Fibroblast of lung (primary cell): ENCODE results near the gene TSC1. TPM values are rescaled to one million over a fixed set of nuclear protein-coding genes. Genes with fewer than 3 reads are reported as not detected.

Experiments
- DNase-seq, 2 donors: peaks; one replicate each; pipeline versions ENCODE4 v3.0.0 to v3.0.0-alpha.2; 2010; ENCODE audit warnings: low read depth in 2 of 2
- H2AFZ ChIP-seq: 2 replicates; pipeline ENCODE4 v1.5.1; 2012; ENCODE audit warnings: low read length, control low read depth, inconsistent platforms
- H3K27ac ChIP-seq: 2 replicates; pipeline ENCODE4 v1.5.1; 2011; ENCODE audit warnings: low read length, control low read depth; ENCODE audit not compliant: insufficient read depth
- H3K27me3 ChIP-seq: 2 replicates; pipeline ENCODE4 v1.5.1; 2011; ENCODE audit warnings: mild to moderate bottlenecking, low read length; ENCODE audit not compliant: control insufficient read depth, insufficient read depth
- H3K36me3 ChIP-seq: 2 replicates; pipeline ENCODE4 v1.5.1; 2011; ENCODE audit warnings: low read length; ENCODE audit not compliant: control insufficient read depth, insufficient read depth
- H3K4me1 ChIP-seq: 2 replicates; pipeline ENCODE4 v1.5.1; 2011; ENCODE audit warnings: low read length; ENCODE audit not compliant: control insufficient read depth, insufficient read depth; ENCODE audit errors: extremely low read depth
- H3K4me2 ChIP-seq: 2 replicates; pipeline ENCODE4 v1.5.1; 2011; ENCODE audit warnings: low read length, control low read depth; ENCODE audit not compliant: insufficient read depth; ENCODE audit errors: extremely low read depth
- H3K4me3 ChIP-seq, 4 experiments: fragments of 200-600 bp in 1 of 4; sonication (generic) in 1 of 4; replicated peaks in 1 of 4; 2 replicates each; pipeline ENCODE4 v1.5.1; 2011 to 2016; ENCODE audit warnings: low read length in 4 of 4, low read depth in 3 of 4, mild to moderate bottlenecking in 3 of 4, control low read depth in 2 of 4, inconsistent platforms in 1 of 4, mixed read lengths in 1 of 4; ENCODE audit not compliant: insufficient read depth in 1 of 4; ENCODE audit errors: control extremely low read depth in 1 of 4
- H3K79me2 ChIP-seq: 2 replicates; pipeline ENCODE4 v1.5.1; 2012; ENCODE audit warnings: mild to moderate bottlenecking, low read length, inconsistent platforms; ENCODE audit not compliant: control insufficient read depth, insufficient read depth
- H3K9ac ChIP-seq: 2 replicates; pipeline ENCODE4 v1.5.1; 2011; ENCODE audit warnings: mild to moderate bottlenecking, low read length, control low read depth; ENCODE audit not compliant: insufficient read depth
- H3K9me3 ChIP-seq: 2 replicates; pipeline ENCODE4 v1.5.1; 2012; ENCODE audit warnings: low read depth, low read length; ENCODE audit not compliant: control insufficient read depth, insufficient read depth
- H4K20me1 ChIP-seq: 2 replicates; pipeline ENCODE4 v1.5.1; 2011; ENCODE audit warnings: low read length; ENCODE audit not compliant: control insufficient read depth, insufficient read depth; ENCODE audit errors: extremely low read depth
- EZH2 ChIP-seq: IDR thresholded peaks from 2 replicates; pipeline ENCODE4 v1.5.1; 2012; ENCODE audit warnings: low read length, control low read depth, mild to moderate bottlenecking; ENCODE audit errors: missing control alignments
- polyA plus RNA-seq, 2 donors: library from polyadenylated mRNA; depleted of rRNA in 1 of 2; stranded (reverse) in 1 of 2; unstranded in 1 of 2; fragments of >200 nt; gene quantifications; 2 replicates each; pipeline ENCODE4 v1.2.1, GENCODE V29; 2011 to 2012; ENCODE audit warnings: missing spikeins in 1 of 2
- total RNA-seq: library from RNA; depleted of rRNA; stranded (reverse); fragments of >200 nt; gene quantifications from 2 replicates; pipeline ENCODE4 v1.2.1, GENCODE V29; 2014
- TF ChIP-seq, protein P1 (sequence below), 2 donors: IDR thresholded peaks in 1 of 2; conservative IDR thresholded peaks in 1 of 2; 1 replicate in 1 of 2; 2 replicates in 1 of 2; pipeline ENCODE4 v1.5.1; 2011 to 2012; ENCODE audit warnings: low read length in 2 of 2, control low read depth in 1 of 2, inconsistent platforms in 1 of 2, low read depth in 1 of 2, mild to moderate bottlenecking in 1 of 2

Gene TSC1
- total and polyA plus RNA-seq, 2 donors (not counting 1 experiment from before 2014, with no cell fraction given): 41.5 to 48.0 TPM

DNA sequence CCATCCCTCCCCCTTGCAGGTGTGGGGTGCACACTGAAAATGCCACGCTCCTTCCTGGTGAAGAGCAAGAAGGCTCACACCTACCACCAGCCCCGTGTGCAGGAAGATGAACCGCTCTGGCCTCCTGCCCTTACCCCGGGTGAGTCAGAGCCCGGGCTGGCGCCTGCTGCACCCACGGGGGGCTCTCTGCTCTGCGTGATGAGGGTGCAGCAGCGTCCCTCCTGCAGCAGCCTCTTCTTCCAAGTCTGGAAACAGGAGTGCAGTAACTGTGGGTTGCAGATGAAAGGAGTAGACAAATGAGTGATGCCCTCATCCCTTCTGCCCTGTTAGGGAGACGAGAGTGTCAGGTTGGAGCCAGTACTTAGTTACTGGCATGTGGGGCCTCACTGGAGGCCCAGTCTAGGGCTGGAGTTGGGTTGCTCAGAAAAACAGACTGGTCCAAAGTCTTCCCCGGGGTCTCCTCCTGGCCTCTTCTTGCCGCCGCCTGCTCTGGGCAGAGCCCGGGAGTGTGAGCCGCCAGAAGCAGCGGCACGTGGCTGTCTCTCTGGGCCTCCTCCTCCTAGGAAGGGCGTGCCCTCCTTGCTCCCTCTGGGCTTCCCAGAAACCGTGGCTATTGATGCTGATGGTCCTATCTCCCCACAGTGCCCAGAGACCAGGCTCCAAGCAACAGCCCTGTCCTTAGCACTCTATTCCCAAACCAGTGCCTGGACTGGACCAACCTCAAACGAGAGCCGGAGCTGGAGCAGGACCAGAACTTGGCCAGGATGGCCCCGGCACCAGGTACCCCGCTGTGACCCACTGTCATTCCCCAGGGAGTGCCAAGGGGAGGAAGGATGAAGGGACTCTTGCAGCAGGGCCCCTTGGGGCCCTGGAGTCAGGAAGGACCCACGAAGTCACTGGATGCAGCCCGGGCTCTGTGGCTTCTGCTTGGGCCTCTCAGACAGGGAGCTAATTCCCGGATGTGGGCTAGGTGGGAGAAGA is 42.5 kb upstream of the TSC1 start:
- Histone ChIP-seq H4K20me1 (no peaks in the 10 kb centered on the region), H3K79me2 (no peaks in the 10 kb centered on the region), H3K4me3 (no peak overlapping the region), H3K4me2 (no peak overlapping the region), H3K36me3 (no peaks in the 10 kb centered on the region), H3K4me1 (no peaks in the 10 kb centered on the region), H3K9me3 (no peaks in the 10 kb centered on the region), H3K27me3 (peaks cover 12% of the 10 kb centered on the region), H3K27ac (no peak overlapping the region), H3K9ac (no peak overlapping the region), H2AFZ (no peak overlapping the region)
- DNase-seq: peak in 1 of 2 donors; percentile 7
- TF ChIP-seq, protein P1, sequence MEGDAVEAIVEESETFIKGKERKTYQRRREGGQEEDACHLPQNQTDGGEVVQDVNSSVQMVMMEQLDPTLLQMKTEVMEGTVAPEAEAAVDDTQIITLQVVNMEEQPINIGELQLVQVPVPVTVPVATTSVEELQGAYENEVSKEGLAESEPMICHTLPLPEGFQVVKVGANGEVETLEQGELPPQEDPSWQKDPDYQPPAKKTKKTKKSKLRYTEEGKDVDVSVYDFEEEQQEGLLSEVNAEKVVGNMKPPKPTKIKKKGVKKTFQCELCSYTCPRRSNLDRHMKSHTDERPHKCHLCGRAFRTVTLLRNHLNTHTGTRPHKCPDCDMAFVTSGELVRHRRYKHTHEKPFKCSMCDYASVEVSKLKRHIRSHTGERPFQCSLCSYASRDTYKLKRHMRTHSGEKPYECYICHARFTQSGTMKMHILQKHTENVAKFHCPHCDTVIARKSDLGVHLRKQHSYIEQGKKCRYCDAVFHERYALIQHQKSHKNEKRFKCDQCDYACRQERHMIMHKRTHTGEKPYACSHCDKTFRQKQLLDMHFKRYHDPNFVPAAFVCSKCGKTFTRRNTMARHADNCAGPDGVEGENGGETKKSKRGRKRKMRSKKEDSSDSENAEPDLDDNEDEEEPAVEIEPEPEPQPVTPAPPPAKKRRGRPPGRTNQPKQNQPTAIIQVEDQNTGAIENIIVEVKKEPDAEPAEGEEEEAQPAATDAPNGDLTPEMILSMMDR (conservative IDR thresholded peaks at IDR 0.05 in 1 of 2, IDR thresholded peaks at IDR 0.05 in 1 of 2; ENCODE audit: low read depth in 1 of 2, low read length in 2 of 2): no peak
- no peak for TF ChIP-seq EZH2

DNA sequence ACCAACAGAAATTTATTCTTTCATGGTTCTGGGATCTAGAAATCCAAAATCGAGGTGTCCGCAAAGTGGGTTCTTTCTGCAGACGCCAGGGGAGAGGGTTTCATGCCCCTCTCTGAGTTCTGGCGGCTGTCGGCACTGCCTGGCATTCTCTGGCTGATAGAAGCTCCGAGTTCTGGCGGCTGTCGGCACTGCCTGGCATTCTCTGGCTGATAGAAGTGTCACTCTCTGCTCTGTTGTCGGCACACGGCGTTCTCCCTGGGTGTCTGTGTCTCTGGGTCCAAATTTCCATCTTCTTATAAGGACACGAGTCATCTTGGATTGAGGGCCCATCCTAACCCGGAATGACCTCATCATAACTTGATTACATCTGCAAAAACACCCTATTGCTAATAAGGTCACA is 41.7 kb upstream of the TSC1 start:
- no peak overlapping the region for H2AFZ ChIP-seq
- no peaks in the 10 kb centered on the region for H4K20me1 ChIP-seq
- no peaks in the 10 kb centered on the region for H3K4me1 ChIP-seq
- H3K27me3 ChIP-seq: peaks cover 7% of the 10 kb centered on the region
- H3K27ac ChIP-seq: no peak overlapping the region
- H3K4me2 ChIP-seq: no peak overlapping the region
- H3K9ac ChIP-seq: no peak overlapping the region
- H3K79me2 ChIP-seq: no peaks in the 10 kb centered on the region
- H3K36me3 ChIP-seq: no peaks in the 10 kb centered on the region
- TF ChIP-seq EZH2: no peak
- TF ChIP-seq, protein P1 (conservative IDR thresholded peaks at IDR 0.05 in 1 of 2, IDR thresholded peaks at IDR 0.05 in 1 of 2; ENCODE audit: low read depth in 1 of 2, low read length in 2 of 2): no peak
- DNase-seq: no peak
- no peaks in the 10 kb centered on the region for H3K9me3 ChIP-seq
- H3K4me3 ChIP-seq: no peak overlapping the region

DNA sequence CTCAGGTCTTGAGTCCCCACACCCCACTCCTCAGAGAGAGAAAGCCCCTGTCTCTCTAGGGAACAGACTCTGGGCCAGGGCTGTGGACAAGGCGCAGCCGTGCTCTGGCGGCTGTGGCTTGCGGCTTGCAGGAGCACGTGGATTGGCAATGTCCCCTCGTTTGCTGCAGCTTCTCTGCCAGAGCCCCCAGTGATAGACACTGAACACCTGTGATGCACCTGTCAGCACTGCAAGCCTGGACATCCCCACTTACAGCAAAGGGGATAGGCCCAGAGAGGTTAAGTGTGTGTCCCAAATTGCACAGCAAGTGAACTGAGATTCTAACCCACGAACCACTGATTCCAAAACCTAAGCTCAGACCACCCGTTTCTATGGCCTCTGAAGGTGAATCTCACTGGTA is 41.1 kb upstream of the TSC1 start:
- H4K20me1 ChIP-seq: no peaks in the 10 kb centered on the region
- peaks cover 7% of the 10 kb centered on the region for H3K27me3 ChIP-seq
- H3K4me2 ChIP-seq: no peak overlapping the region
- H3K4me1 ChIP-seq: no peaks in the 10 kb centered on the region
- no peaks in the 10 kb centered on the region for H3K36me3 ChIP-seq
- no peaks in the 10 kb centered on the region for H3K79me2 ChIP-seq
- no peaks in the 10 kb centered on the region for H3K9me3 ChIP-seq
- no peak for DNase-seq
- no peak overlapping the region for H3K27ac ChIP-seq
- no peak overlapping the region for H3K4me3 ChIP-seq
- H2AFZ ChIP-seq: no peak overlapping the region
- no peak for TF ChIP-seq EZH2
- TF ChIP-seq, protein P1 (conservative IDR thresholded peaks at IDR 0.05 in 1 of 2, IDR thresholded peaks at IDR 0.05 in 1 of 2; ENCODE audit: low read depth in 1 of 2, low read length in 2 of 2): no peak
- no peak overlapping the region for H3K9ac ChIP-seq
